GM18858 (cell line): ENCODE measurements around the gene IFITM5.
A peak's percentile ranks its signal among the peaks of the same experiment; 100 is the strongest.

Experiments
- ATAC-seq: cut with Tn5 transposase; IDR thresholded peaks from one replicate; pipeline ENCODE4 v1.9.1; 2021; ENCODE audit not compliant: unreplicated experiment

The IFITM5 gene

GRCh38 chr11:269146-269890, 30.0 kb downstream of the IFITM5 start:
- peak; percentile 64 for ATAC-seq

- ATAC-seq = peak; percentile 16
These were observed 30.6 kb downstream of the IFITM5 start for GRCh38 chr11:268716-269145.

DNA sequence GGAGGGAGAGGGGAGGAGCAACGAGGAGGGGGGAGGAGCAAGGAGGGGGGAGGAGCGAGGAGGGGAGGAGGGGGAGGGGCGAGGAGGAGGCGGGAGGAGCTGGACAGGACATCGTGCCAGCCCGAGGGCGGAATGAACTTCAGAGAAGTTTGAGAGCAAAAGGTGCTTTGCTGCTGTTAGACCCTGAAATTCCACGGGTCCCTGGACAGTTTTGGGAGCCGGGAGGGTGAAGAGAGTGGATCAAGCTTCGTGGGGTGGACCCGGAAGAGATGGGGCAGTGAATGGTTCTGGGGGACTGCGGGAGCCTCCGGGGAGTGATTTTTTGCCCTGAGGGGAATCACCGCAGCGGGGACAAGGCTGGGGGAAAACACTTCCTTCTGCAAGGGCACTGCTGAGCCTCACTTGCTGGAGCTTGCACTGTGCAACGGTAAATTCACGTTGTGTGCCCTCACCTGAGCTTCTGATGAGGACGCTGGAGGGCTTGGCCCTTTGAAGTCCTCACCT, 31.8 kb downstream of the IFITM5 start:
- no peak for ATAC-seq

DNA sequence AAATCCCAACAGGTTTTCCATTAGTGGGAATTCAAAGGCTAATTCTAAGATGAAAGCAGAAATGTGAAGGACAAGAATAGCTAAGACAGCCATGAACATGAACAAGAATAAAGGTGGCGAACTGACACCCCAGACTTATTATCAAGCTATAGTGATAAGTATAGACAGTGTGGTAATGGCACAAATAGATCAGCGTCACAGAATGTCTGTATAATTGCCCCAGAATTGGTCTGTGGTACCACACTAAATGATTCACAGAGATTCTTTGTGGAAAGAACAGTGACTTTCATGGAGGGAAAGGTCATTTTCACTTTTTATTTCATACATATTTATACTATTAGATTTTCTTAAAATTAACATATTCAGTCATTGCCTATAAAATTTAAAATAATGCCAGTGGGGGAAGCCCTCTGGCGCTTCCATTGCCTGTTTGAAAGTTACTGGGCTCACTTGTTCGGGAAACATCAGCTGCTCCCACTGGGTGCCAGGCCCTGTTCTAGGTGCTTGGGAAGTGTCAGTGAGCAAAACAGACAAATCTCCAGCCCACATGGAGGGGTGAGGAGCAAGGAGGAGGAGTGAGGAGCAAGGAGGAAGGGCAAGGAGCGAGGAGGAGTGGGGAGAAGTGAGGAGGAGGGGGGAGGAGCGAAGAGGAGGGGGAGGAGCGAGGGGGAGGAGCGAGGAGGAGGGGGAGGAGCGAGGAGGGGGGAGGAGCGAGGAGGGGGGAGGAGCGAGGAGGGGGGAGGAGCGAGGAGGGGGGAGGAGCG, 32.5 kb downstream of the IFITM5 start:
- no peak for ATAC-seq

DNA sequence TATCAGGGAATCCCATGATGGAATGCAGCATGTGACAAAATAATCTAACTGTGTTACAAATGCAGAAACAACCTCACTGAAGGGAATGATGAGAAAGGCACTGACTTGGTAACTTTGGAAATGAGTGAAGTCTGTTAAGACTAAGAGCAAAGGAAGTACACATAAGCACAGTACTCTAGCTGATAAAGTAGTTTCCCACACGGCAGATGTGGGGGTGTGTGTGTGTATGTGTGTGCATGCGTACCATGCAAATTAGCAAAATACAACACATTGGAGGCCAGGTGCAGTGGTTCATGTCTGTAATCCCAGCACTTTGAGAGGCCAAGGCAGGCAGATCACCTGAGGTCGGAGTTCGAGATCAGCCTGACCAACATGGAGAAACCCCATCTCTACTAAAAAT, 37.7 kb downstream of the IFITM5 start:
- no peak for ATAC-seq

DNA sequence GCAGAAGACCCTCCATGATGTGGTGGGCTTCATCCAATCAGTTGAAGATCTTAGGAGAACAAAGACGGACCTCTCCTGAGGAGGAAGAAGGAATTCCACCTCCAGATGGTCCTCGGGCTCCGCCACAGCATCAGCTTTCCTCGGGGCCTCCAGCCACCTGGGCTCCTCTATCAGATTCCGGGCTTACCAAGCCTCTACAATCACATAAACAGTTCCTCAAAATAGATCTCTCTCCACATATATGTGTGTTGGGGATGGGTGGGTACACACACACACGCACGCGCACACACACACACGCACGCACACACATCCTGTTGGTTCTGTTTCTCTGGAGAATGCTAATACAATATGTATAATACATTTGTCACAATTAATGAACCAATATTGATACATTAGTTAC, 39.9 kb downstream of the IFITM5 start:
- ATAC-seq = no peak

GRCh38 chr11:257766-258493, 41.4 kb downstream of the IFITM5 start:
- no peak for ATAC-seq

DNA sequence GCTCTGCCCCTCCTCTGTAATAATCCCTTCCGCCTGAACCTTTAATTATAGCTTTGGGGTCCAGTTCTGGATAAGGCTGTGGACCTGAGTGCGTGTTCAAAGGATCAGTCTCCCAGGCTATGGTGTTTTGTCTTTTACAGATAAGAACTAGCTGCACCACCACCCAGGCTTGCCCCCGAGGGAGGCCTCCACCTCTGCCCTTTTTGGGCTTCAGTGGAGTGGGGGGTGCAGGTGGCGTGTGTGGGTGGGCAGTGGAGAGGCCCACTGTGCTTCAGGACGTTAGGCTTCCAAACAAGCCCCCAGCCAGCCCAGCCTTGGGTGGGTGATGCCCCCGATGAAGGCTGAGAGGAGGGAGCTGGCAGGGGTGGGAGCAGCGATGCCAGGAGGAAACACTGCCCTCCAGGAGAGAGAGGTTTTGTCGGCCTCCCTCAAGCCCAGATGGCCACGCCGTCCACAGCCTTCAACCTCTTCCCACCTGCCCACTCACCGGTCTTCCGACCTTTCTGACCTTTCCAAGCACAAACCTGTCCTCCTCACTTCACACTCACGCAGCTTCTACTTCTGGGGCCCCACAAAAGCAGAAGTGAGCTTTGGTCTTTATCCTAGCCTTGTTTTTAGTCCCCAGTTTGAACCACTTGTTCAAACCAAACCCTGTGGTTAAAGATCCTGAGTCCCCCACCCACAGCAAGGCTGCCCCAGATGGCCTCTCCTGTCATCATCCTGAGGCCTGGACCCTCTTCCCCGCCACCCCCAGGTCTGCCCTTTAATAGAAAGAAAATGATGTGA, 42.2 kb downstream of the IFITM5 start:
- ATAC-seq = no peak

DNA sequence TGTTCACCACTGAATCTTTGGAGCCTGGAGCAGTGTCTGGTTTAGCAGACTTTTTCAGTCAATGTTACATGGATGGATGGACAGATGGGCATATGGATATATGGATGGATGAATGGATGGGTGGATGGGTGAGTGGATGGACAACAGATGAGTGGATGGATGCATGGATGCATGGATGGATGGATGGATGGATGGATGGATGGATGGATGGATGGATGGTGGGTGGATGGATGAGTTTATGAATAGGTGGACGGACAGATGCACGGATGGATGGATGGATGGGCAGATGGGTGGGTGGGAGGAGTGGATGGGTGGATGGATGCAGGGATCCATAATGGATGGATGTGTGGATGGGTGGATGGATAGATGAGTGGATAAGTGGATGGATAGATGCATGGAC, 43.5 kb downstream of the IFITM5 start:
- no peak for ATAC-seq

- ATAC-seq = no peak
These were observed 44.1 kb downstream of the IFITM5 start for GRCh38 chr11:255176-255575.

DNA sequence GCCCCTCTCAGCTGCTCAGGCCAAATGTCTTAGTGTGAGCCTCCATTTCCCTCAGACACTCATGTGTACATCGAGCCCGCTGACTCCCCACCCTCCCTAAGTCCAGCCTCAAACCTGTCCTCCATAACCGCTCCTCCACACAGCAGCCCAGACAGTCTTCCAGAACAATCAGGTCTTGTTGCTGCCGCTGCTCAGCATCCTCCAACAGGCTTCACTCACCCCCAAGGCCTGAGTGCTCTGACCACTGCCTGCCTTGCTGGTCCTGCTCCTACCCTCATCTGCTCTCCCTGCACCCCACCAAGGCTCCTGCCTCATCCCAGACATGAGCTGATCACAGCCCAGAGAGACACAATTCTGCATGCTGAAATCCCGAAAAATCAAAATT, 45.4 kb downstream of the IFITM5 start:
- no peak for ATAC-seq

DNA sequence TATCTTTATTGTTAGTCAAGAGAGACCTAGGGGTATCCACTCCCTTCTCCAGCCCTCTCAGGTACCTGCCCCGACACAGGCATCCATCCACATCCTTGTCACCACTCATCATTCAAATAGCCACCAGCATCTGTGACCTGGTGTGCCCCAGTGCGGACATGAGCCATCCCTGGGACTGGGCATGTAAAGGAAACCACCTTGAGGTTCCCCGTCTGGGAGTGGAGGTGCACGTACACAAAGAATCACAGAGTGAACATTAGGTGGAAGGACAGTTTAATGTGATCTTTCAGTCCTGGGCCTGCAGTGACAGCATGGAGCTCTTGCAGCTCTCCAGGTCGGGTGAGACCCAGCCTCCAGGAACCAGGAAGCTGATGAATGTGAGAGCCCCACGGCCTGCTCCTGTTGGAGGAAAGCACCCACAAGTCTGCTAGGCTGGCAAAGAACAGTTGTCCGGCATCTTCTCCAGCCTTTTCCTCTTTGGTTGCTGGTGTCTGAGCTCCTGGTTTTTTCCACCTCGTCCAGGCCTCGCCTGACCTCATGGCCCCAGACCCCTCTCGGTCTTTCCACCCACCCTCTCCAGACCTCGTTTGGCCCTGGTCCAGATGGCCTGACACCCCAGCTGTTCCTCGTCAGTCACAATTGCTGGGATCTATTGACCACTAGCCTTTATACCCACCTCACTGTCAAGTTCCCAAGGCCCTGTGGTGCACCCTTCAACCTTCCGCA, 46.0 kb downstream of the IFITM5 start:
- no peak for ATAC-seq

DNA sequence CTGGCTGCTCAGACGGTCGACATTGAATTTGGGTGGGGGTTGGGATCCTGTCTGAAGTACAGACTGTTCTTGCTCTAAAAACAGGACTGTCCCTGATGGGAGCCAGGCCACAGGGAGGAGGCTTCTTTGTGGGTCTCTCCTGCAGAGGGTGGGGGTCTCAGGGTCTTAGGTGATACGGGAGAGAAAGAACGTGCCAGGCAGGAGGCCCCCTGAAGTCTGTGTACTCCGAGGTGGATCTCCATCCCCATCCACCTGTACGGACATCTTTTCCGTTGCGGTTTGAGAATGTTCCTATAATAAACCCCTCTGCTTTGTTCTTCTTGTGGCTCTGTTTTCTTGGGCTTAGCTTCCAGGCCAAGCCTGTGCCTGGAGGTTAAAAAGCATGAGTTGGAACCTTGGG, 46.7 kb downstream of the IFITM5 start:
- ATAC-seq = no peak

GRCh38 chr11:251550-251949, 47.8 kb downstream of the IFITM5 start:
- ATAC-seq = no peak

- ATAC-seq = no peak
These were observed 48.5 kb downstream of the IFITM5 start for GRCh38 chr11:250740-251299.

DNA sequence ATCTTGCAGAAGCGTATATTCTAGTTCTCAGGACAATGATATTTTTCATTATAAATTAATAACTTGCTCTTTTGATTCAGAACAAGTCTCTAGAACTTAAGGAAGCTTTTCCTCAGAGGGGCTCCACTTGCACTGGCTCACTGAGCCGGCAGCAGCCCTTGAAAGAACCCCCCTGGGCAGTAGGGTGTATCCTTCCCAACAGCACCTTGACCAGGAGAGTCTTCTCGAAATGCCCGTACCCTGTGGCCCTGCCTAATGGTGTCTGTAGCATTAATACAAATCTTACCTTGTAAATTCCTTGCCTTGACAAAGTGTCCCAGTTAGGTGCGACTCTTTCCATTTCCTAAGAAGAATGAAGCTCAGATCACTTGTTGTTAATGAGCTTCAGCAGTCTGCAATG, 49.1 kb downstream of the IFITM5 start:
- ATAC-seq = no peak

- ATAC-seq = no peak
These were observed 50.3 kb downstream of the IFITM5 start for GRCh38 chr11:249062-249461.
